H1 (cell line): ENCODE results near the gene SYMPK. TPM values are rescaled to one million over a fixed set of nuclear protein-coding genes. Genes with fewer than 3 reads are reported as not detected.

ENCODE experiments used
- CTCF ChIA-PET: fragments of 300-600 bp; sonication (Branson Sonifier 250); formaldehyde crosslinking; loops from one replicate; lab custom pipeline; 2021; ENCODE audit not compliant: partially characterized antibody; lab: Charles Lee
- POLR2A ChIA-PET: fragments of 300-600 bp; sonication (Branson Sonifier 250); formaldehyde crosslinking; loops from one replicate; lab custom pipeline; 2021; ENCODE audit warnings: inconsistent platforms; ENCODE audit not compliant: partially characterized antibody; lab: Charles Lee
- DNase-seq, 2 experiments: peaks; one replicate each; pipeline versions ENCODE4 v3.0.0 to v3.0.0-alpha.2; 2010 to 2022; ENCODE audit warnings: low spot score in 2 of 2, low read depth in 1 of 2, mixed read lengths in 1 of 2
- FAIRE-seq: peaks from 2 replicates; lab custom pipeline; 2011; peaks lifted over from hg19 to GRCh38; lab: Jason Lieb, UNC
- H2AFZ ChIP-seq: 2 replicates; pipeline ENCODE4 v1.8.1; 2012; ENCODE audit warnings: low read length, inconsistent platforms
- H2AK5ac ChIP-seq: 2 replicates; pipeline ENCODE4 v1.6.1; 2013; ENCODE audit warnings: low read depth, low read length
- H2BK120ac ChIP-seq: replicated peaks from 2 replicates; pipeline ENCODE3; 2013; ENCODE audit warnings: low read depth, low read length, inconsistent platforms
- H2BK12ac ChIP-seq: 2 replicates; pipeline ENCODE4 v1.6.1; 2013; ENCODE audit warnings: low read depth, low read length
- H2BK15ac ChIP-seq: 2 replicates; pipeline ENCODE4 v1.6.1; 2013; ENCODE audit warnings: low read length
- H2BK20ac ChIP-seq: 2 replicates; pipeline ENCODE4 v1.6.1; 2013; ENCODE audit warnings: low read length
- H2BK5ac ChIP-seq: 2 replicates; pipeline ENCODE4 v1.6.1; 2013; ENCODE audit warnings: low read depth, low read length
- H3K14ac ChIP-seq: 2 replicates; pipeline ENCODE4 v1.6.1; 2013; ENCODE audit warnings: inconsistent platforms; ENCODE audit not compliant: insufficient read length
- H3K18ac ChIP-seq: 2 replicates; pipeline ENCODE4 v1.6.1; 2013; ENCODE audit warnings: low read length; ENCODE audit errors: extremely low read depth
- H3K23ac ChIP-seq: 2 replicates; pipeline ENCODE4 v1.6.1; 2013; ENCODE audit warnings: inconsistent platforms; ENCODE audit not compliant: insufficient read length
- H3K23me2 ChIP-seq: 2 replicates; pipeline ENCODE4 v1.6.1; 2013; ENCODE audit warnings: low read depth, low read length
- H3K27ac ChIP-seq: 2 replicates; pipeline ENCODE4 v1.6.1; 2011; ENCODE audit warnings: low read depth, low read length, inconsistent platforms
- H3K27me3 ChIP-seq, 4 experiments: replicated peaks in 1 of 4; 1 replicate in 1 of 4; 2 replicates in 3 of 4; pipeline versions ENCODE4 v1.6.1 to v1.8.1; 2011 to 2013; ENCODE audit warnings: low read length in 3 of 4, mild to moderate bottlenecking in 3 of 4, inconsistent platforms in 2 of 4, mixed read lengths in 2 of 4, moderate library complexity in 1 of 4; ENCODE audit not compliant: control insufficient read depth in 3 of 4, insufficient read depth in 3 of 4; ENCODE audit errors: extremely low read depth in 1 of 4
- H3K36me3 ChIP-seq, 4 experiments: 2 replicates each; pipeline versions ENCODE4 v1.6.1 to v1.8.1; 2011 to 2013; ENCODE audit warnings: mild to moderate bottlenecking in 4 of 4, low read length in 3 of 4, moderate library complexity in 2 of 4, control low read depth in 1 of 4, inconsistent platforms in 1 of 4; ENCODE audit not compliant: insufficient read depth in 4 of 4, control insufficient read depth in 2 of 4
- H3K4ac ChIP-seq: replicated peaks from 2 replicates; pipeline ENCODE3; 2013; ENCODE audit warnings: low read length, low read depth, mixed read lengths, inconsistent platforms; ENCODE audit not compliant: insufficient read length
- H3K4me1 ChIP-seq, 4 experiments: replicated peaks in 1 of 4; 1 replicate in 1 of 4; 2 replicates in 3 of 4; pipeline versions ENCODE4 v1.6.1 to v1.8.1; 2011 to 2013; ENCODE audit warnings: low read length in 3 of 4, inconsistent platforms in 2 of 4, mixed read lengths in 1 of 4; ENCODE audit not compliant: insufficient read depth in 4 of 4, control insufficient read depth in 3 of 4
- H3K4me2 ChIP-seq, 2 experiments: 2 replicates each; pipeline versions ENCODE4 v1.6.1 to v1.8.1; 2011 to 2013; ENCODE audit warnings: low read depth in 2 of 2, low read length in 2 of 2, control low read depth in 1 of 2, inconsistent platforms in 1 of 2, mild to moderate bottlenecking in 1 of 2; ENCODE audit not compliant: insufficient read depth in 1 of 2
- H3K4me3 ChIP-seq, 4 experiments: fragments of 200-600, 300-600 bp in 1 of 4; sonication (generic), shearing (Covaris generic), sonication (Bioruptor Twin) in 1 of 4; 2 replicates each; pipeline versions ENCODE4 v1.5.1 to v1.8.1; 2011 to 2016; ENCODE audit warnings: low read length in 4 of 4, low read depth in 3 of 4, control low read depth in 2 of 4, inconsistent platforms in 2 of 4, mild to moderate bottlenecking in 2 of 4, mixed read lengths in 1 of 4, moderate library complexity in 1 of 4; ENCODE audit not compliant: insufficient read depth in 2 of 4; ENCODE audit errors: extremely low read depth in 1 of 4
- H3K56ac ChIP-seq: replicated peaks from 2 replicates; pipeline ENCODE3; 2013; ENCODE audit warnings: low read depth, mild to moderate bottlenecking, mixed read lengths, low read length, inconsistent platforms; ENCODE audit not compliant: insufficient read length
- H3K79me1 ChIP-seq: 2 replicates; pipeline ENCODE4 v1.6.1; 2013; ENCODE audit warnings: low read depth, low read length, control low read depth
- H3K79me2 ChIP-seq, 2 experiments: 2 replicates each; pipeline versions ENCODE4 v1.6.1 to v1.8.1; 2012 to 2013; ENCODE audit warnings: low read length in 2 of 2, mild to moderate bottlenecking in 2 of 2, inconsistent platforms in 1 of 2; ENCODE audit not compliant: insufficient read depth in 2 of 2, control insufficient read depth in 1 of 2
- H3K9ac ChIP-seq, 4 experiments: replicated peaks in 1 of 4; 1 replicate in 1 of 4; 2 replicates in 3 of 4; pipeline versions ENCODE4 v1.6.1 to v1.8.1; 2011 to 2013; ENCODE audit warnings: low read depth in 3 of 4, low read length in 3 of 4, control low read depth in 2 of 4, mild to moderate bottlenecking in 2 of 4, moderate library complexity in 2 of 4, inconsistent platforms in 1 of 4; ENCODE audit errors: extremely low read depth in 1 of 4
- H3K9me3 ChIP-seq, 2 experiments: 2 replicates each; pipeline versions ENCODE4 v1.6.1 to v1.8.1; 2012 to 2013; ENCODE audit warnings: mild to moderate bottlenecking in 2 of 2, moderate library complexity in 2 of 2, control low read depth in 1 of 2, inconsistent platforms in 1 of 2, low read depth in 1 of 2, low read length in 1 of 2, mixed read lengths in 1 of 2; ENCODE audit not compliant: insufficient read depth in 2 of 2
- H4K20me1 ChIP-seq, 2 experiments: replicated peaks in 1 of 2; 2 replicates each; pipeline versions ENCODE3 to v1.8.1; 2011 to 2013; ENCODE audit warnings: inconsistent platforms in 2 of 2, low read length in 2 of 2, mild to moderate bottlenecking in 1 of 2; ENCODE audit not compliant: insufficient read depth in 2 of 2, control insufficient read depth in 1 of 2
- H4K5ac ChIP-seq: 2 replicates; pipeline ENCODE4 v1.6.1; 2013; ENCODE audit warnings: low read length, low read depth, mixed read lengths, inconsistent platforms; ENCODE audit not compliant: insufficient read length
- H4K8ac ChIP-seq: 2 replicates; pipeline ENCODE4 v1.8.0; 2013; ENCODE audit warnings: mild to moderate bottlenecking, moderate library complexity, low read length, inconsistent platforms; ENCODE audit not compliant: insufficient read depth; ENCODE audit errors: extremely low read depth
- H4K91ac ChIP-seq: replicated peaks from 2 replicates; pipeline ENCODE3; 2013; ENCODE audit warnings: low read length, mixed read lengths, inconsistent platforms; ENCODE audit not compliant: insufficient read length
- EGR1 ChIP-seq: IDR thresholded peaks from 2 replicates; pipeline ENCODE4 v1.6.1; 2011; ENCODE audit warnings: low read depth, low read length, borderline replicate concordance
- HDAC2 ChIP-seq, 2 experiments: fragments of 300-600 bp in 1 of 2; sonication (generic) in 1 of 2; IDR thresholded peaks; 2 replicates each; pipeline ENCODE4 v1.6.1; 2011 to 2012; ENCODE audit warnings: low read depth in 2 of 2, low read length in 2 of 2, mild to moderate bottlenecking in 2 of 2, moderate library complexity in 2 of 2, borderline replicate concordance in 1 of 2, inconsistent platforms in 1 of 2
- POLR2A ChIP-seq, 2 experiments: IDR thresholded peaks; 1 replicate in 1 of 2; 2 replicates in 1 of 2; pipeline ENCODE4 v1.6.1; 2011; ENCODE audit warnings: low read depth in 2 of 2, low read length in 2 of 2, mild to moderate bottlenecking in 2 of 2; ENCODE audit errors: control extremely low read depth in 1 of 2
- SIN3A ChIP-seq, 2 experiments: IDR thresholded peaks in 1 of 2; conservative IDR thresholded peaks in 1 of 2; 2 replicates each; pipeline ENCODE4 v1.6.1; 2011 to 2012; ENCODE audit warnings: low read length in 2 of 2, improper control_type of control experiment in 1 of 2, low read depth in 1 of 2, mild to moderate bottlenecking in 1 of 2
- WGBS, 2 experiments: shearing (Covaris generic) in 1 of 2; methylation state at CpG; one replicate each; pipeline versions ENCODE4 v1.1.6 to v1.1.7; 2013 to 2015; ENCODE audit warnings: low lambda C conversion rate in 2 of 2, mixed read lengths in 2 of 2, inconsistent platforms in 1 of 2, low coverage in 1 of 2, missing lambda C conversion rate in 1 of 2; ENCODE audit not compliant: insufficient replicate concordance in 2 of 2, insufficient coverage in 1 of 2, insufficient read length in 1 of 2; ENCODE audit errors: extremely low coverage in 1 of 2, missing lambda C conversion rate in 1 of 2; 5-methylcytosine and 5-hydroxymethylcytosine counted together
- polyA plus RNA-seq, 7 experiments: library from polyadenylated mRNA; depleted of rRNA in 3 of 7; stranded (reverse) in 5 of 7; unstranded in 2 of 7; fragments of >200 nt in 5 of 7; fragments of 200-250 nt in 2 of 7; gene quantifications; 1 replicate in 5 of 7; 2 replicates in 1 of 7; 4 replicates in 1 of 7; pipeline versions ENCODE4 v1.2.1 to v1.2.3, GENCODE V29; 2011 to 2013; ENCODE audit warnings: missing spikeins in 2 of 7, mixed read lengths in 2 of 7
- total RNA-seq: library from RNA; stranded (reverse); fragmentation: NEBNext Ultra II Directional; extraction: Animal tissue kit (Norgen Biotek cat#: 25700); gene quantifications from 2 replicates; pipeline ENCODE4 v1.2.1, GENCODE V29; 2021

SYMPK gene
- total and polyA plus RNA-seq, 2 of the 8 experiments (the other 6 are each of a cell fraction or from before 2014, with no cell fraction given) = 93.6 to 99.5 TPM

- Histone ChIP-seq H3K14ac (no peak overlapping the region), H3K79me1 (0 out of 2 replicates have a peak, but pooled peaks cover 2% of the 10 kb centered on the region), H3K27me3 (no peaks in the 10 kb centered on the region), H3K23me2 (peaks cover 11% of the 10 kb centered on the region; the same call in 1 of the 2 replicates), H4K20me1 (peaks cover 3 to 12% of the 10 kb centered on the region in 2 experiments), H4K5ac (no peak overlapping the region), H3K9ac (peak overlapping the region in 2 of 4 experiments; percentile 71 to 75; a peak in 3 of 7 replicates), H3K9me3 (no peaks in the 10 kb centered on the region), H3K79me2 (no peaks in the 10 kb centered on the region; a peak in 1 of 4 replicates), H3K36me3 (peaks cover 0 to 7% (median 0%) of the 10 kb centered on the region in 4 experiments; a peak in 1 of 8 replicates), H2BK15ac (no peak overlapping the region), H2BK120ac (no peak overlapping the region), H3K56ac (no peak overlapping the region), H3K4me2 (peak overlapping the region; percentile 49 to 76), H2AFZ (no peak overlapping the region), H2BK20ac (no peak overlapping the region), H4K91ac (no peak overlapping the region), H3K4me3 (peak overlapping the region; percentile 71 to 80 (median 78)), H4K8ac (peak overlapping the region; percentile 81), H3K27ac (no peak overlapping the region), H3K4me1 (peaks cover 6 to 28% (median 18%) of the 10 kb centered on the region in 4 experiments), H3K18ac (no peak overlapping the region; the same call in none of the 2 replicates), H2BK12ac (0 out of 2 replicates have a peak overlapping the region, but pooled peaks have one; percentile 27), H3K4ac (no peak overlapping the region), H2AK5ac (no peak overlapping the region), H2BK5ac (no peak overlapping the region), H3K23ac (no peak overlapping the region)
- CTCF ChIA-PET = interaction anchor here (0.7 to 10.7 kb wide), 8 partner anchors 16 to 103 kb away, joined by 3 to 208 read pairs (median 4); partner anchors contain the start of genes DMPK, FOXA3, MYPOP and SYMPK
- TF ChIP-seq EGR1 (peak; percentile 59; the same call in 1 of the 2 replicates), SIN3A (conservative IDR thresholded peaks at IDR 0.05 in 1 of 2, IDR thresholded peaks at IDR 0.05 in 1 of 2; ENCODE audit: low read depth in 1 of 2, low read length in 2 of 2) (peak in 1 of 2 experiments; percentile 13; a peak in 1 of 4 replicates), POLR2A (IDR thresholded peaks at IDR 0.05; ENCODE audit: control extremely low read depth in 1 of 2, low read depth in 2 of 2, low read length in 2 of 2) (no peak), HDAC2 (IDR thresholded peaks at IDR 0.05; ENCODE audit: borderline replicate concordance in 1 of 2, low read depth in 2 of 2, low read length in 2 of 2) (peak in 1 of 2 experiments; percentile 63; a peak in 1 of 4 replicates)
- FAIRE-seq (no peak), DNase-seq (no peak)
- WGBS, 2 experiments = 64% methylated on average over 61 of the region's 72 CpGs; no CpG with 5 or more reads in 1 of the 2 experiments
- POLR2A ChIA-PET = interaction anchor here (0.6 to 9.8 kb wide), 10 partner anchors 12 to 115 kb away, joined by 3 to 277 read pairs (median 4); partner anchors contain the start of genes DMWD, FOXA3, RSPH6A and SIX5
Observed at GRCh38 chr19:45884682-45885555, 22.0 kb upstream of the SYMPK start.
